ENCODE data around the gene CRYBA2.
A peak's percentile ranks its signal among the peaks of the same experiment; 100 is the strongest.

The CRYBA2 gene

DNA sequence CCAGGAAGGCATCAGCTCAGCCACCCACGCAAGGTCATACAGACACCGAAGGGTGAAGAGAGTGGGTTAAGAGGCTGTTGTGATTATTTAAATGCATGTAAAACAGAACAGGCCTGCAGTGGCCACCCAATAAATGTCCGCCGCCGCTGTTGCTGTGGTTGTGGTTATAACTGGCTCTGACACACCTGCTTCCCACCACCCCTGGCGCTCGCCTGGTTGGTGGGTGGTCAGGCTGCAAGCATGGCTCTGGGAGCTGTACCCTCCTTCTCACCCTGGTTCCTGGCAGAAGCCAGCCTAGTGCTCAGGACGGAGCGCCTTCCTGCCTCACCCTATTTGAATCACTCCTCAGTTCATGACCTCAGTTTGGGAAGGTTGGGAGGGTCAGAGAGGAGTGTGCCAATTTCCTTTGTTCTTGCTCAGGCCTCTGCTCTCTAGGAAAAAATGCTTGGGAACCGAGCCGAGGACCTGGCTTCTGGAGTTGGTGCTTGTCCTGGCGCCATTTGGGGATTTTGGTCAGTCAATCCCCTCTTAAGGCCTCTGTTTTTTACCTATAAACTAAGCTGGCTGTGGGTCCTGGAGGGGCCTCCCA, 5.3 kb upstream of the CRYBA2 start:
- no peak for DNase-seq

DNA sequence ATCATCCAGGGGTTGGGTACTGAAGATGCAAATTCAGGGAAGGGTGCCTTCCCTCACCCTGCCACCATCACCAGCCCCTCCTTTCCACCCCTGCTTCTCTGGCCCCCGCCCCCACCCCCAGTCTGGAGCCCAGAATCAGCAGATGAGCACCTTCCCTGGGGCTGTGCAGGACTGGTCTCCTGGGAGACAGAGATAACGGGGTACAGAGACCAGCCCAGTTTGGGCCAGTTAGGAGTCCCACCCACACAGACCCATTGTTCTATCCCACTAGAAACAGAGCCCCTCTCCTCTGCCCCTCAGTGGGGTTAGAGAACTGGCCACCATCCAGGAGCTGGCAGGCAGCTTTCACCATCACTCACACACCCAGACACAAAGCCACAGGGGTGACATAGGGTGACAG, 4.5 kb upstream of the CRYBA2 start:
- no peak for DNase-seq

DNA sequence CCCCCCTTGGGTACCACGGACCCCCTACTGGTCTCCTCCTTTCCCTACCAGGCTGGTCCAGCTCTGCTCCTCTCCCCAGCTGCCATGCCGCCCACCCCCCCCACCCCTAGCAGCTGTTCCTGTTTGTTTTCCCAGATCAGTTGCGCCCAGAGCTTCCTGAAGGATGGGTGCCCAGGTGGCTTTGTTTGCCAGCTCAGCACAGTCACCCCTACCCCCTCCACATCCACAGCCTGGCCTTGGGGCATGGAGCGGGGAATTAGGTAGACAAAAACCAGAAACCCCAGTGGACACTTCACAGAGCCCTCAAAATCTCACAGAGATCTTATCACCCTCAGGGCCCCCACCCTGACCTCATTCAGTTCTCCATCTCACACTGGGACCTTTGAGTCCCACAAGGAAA, 3.7 kb upstream of the CRYBA2 start:
- DNase-seq, result peak; percentile 74 to 89

DNA sequence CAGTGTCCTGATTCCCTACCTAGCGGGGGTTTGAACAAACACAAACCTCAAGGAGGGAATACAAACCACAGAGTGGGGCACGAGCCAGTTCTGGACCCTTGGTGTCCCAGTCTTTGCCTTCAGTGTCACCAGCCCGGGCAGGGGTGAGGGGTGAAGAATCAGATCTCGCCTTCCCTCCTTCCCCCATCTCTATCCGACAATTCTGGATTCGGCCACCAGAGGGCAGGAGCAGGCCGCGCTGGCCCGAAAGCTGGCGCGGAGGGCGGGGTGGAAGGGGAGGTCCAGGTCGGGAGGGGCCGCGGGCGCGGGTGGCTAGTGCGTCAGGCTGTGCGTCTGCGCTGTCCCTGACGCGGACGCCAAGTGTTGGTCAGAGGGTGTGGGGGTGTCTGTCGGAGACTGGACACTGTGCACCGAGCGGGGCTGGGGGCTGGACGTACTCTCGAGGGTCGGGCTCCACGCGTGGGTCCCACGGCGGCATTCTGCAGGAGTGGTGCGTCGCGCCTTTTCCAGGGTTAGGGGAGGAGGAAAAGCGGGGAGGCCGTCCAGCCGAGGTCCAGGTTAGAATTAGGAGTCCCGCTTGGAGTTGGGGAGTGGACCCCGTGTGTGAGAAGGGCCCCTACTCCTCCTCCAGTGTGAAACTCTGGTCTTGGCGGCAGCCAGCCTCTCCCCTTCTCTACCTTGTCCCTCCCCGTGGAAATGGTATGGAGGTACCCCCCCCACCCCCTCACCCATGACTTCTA, 2.9 kb upstream of the CRYBA2 start:
- DNase-seq, result peak; percentile 71 to 83

DNA sequence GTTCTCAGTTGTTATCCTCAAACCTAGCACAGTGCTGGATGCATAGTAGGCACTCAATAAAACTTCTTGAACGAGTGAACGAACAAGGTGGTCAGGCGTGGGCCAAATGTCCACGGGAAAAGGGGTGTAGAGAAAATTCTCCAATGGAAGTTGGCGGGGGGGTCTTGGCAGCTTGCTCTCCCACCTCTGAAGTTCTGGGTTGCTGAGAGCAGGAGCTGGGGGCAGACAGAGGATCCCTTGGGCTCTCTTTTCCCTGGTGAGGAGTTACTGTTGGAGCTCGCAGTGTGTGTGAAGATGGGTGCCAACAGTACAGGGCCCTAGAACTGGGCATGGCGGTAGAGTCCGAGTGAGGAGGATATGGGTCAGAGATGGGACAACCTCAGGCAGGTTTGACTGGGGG, 2.3 kb upstream of the CRYBA2 start:
- DNase-seq, result no peak

DNA sequence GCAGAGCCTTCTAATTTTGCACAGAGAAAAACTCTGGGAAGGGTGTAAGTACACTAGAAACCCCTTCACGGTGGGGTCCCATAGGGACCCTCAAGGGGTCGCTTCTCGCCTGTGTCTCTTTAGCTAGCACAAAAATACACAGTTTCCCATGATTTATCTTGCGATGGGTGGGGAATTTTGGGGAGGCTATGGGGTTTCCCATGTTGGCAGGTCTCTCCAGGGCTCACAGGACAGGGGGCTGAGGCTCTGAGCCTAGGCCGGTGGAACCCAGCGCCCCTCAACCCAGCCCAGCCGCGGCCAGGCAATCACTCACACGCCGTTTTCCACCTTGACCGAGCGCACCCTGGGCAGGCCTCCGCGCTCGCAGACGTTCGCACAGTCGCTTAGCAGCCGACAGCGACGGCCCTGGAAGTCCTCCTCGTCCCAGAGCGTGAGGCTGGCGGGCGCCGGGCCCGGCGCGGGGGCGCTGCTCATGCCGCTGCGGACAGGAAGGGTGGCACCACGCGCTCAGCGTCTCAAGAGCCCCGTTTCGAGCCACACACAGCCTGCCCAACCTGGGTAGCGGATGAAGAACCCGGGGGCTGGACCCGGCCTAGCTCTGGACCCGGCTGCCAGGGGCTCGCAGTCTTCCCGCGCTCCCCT, 398 bp downstream of the CRYBA2 start:
- DNase-seq, result peak in 1 of 2 experiments; percentile 49

DNA sequence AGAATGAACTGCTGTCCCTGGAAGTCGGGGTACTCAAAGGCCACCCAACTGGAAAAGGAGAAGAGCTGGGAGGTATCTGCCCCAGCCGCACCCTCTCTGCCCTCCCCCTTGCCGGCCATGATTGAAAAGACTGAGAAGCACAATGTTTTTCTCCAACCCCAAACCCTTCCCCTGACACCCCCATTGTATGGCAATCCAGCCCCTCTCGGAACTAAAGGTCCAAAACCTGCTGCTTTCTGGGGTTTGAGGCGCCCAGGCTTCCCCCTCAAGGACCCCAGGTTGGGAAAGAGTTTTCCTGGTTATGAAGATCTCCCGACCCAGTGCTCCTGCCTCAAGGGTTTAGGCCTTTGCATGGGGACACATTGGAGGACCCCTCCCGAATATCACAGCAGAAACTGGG, 1.0 kb downstream of the CRYBA2 start:
- DNase-seq, result no peak

DNA sequence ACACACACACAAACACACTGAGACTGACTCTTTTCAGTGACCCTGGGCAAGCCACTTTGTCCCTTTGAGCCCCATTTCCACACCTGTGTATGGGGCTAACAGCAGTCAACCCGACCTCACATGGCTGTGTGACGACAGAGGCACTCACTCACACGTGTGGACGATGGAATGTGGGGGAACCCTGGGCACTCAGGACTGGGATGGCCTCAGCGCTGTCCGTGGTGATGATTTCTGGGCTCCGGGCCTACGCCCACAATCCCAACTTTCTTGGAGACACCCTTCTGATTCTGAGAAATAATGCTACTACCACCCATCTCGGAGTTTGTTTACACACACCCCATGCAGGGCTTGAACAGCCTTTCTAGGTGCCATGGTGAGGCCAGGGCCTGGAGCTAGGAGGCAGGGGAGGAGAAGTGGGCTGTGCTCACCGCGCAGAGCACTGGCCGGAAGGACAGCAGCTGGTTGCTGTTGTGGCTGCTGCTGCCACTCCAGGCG, 1.5 kb downstream of the CRYBA2 start:
- DNase-seq, result no peak

DNA sequence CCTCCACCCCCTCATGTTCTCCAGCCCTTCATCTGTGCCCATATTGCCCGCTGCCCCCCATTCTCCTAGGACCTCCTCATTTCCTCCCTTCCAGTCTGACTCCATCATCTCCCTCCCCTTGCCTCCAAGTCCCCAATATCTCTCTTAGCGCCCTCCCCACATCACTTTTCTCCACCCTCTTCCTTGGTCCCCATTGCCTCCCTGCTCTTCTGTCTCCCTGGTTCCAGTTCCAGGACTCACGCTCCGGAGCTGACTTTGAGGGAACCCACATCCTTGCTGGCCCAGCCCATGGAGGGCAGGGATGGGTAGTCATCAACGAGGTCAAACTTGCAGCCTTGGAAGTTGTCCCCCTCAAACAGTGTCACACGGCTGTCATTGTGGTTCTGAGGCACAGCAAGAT, 2.6 kb downstream of the CRYBA2 start:
- no peak for DNase-seq

DNA sequence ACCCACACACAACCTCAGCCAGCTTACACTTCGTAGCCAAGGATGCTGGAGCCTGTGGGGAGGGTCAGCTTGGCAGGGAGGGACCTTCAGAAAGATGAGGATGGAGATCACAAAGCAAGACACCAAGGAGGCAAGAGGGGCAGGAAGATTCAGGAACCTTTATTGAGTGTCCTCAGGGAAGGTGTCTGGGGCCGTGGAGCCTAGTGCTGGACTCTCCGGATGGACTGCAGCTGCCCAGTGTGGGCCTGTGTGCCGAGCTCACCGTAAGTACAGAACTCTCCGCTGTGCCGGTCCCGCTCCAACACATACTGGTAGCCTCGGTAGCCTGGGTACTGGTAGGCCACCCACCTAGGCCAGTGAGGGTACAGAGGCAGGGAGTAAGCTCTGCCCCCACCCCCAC, 3.2 kb downstream of the CRYBA2 start:
- DNase-seq, result no peak

DNA sequence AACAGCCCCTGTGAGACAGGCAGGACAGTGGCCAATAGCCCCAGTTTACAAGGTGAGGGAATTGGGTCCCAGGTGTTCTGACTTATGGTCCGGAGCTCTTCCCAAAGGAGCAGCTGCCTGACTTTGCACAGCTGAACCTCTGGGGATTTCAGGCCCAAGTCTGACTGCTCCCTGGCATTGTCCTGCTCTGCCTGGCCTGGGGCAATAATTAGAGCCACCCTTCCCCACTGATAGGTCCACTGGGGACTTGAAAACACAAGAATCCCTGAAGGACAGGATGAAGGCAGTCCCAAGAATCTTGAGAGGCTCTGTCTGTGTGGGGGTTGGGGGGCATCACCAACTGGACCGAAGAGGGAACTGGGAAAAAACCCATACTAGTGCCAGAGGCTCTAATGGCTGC, 4.6 kb downstream of the CRYBA2 start:
- no peak for DNase-seq

DNA sequence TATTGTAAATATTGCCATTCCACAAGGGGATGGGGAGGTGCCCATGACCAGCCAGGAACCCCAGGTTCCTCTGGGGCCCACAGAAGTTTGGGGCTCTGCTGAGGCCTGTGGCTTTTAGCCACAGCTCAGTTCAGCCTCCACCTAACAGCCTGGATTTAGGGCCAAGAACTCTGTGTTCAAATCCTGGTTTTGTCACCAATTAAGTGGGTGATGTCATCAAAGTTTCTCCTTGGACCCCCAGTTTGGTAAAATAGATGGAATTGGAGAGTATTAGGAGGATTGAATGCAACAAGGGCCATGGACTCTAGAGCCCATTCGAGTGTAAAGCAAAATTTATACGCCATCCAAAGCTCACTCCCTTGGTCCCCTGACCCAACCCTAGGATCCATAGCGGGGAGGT, 5.1 kb downstream of the CRYBA2 start:
- DNase-seq, result no peak

DNA sequence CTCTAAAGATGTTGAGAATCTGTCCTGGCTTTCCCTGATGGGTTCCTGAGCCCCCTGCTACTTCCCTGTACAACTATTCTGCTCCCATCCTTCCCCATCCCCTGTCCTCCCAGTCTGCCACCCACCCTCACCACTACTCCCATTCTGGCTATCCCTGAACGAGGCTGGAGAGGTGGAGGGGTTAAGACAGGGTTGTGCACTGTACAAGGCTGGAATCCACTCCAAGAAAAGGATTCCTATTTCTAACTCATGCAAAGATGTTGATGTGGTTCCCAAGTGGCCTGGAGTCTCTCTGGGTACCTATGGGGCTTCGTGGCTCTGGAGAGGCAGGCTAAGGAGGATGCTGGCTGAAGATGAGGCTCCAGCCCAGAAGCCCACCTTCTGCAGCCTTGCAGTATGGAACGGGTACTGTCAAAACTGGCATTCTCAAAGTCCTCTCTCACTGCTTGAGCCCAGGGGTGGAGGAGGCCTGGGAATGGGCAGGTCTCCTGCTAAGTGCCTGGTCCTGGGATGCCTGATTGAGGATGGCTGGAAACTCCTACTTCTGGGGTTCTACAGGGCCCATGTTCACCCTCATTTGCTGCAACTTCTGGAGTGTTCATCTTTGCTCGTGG, 7.0 kb downstream of the CRYBA2 start:
- no peak for DNase-seq

DNA sequence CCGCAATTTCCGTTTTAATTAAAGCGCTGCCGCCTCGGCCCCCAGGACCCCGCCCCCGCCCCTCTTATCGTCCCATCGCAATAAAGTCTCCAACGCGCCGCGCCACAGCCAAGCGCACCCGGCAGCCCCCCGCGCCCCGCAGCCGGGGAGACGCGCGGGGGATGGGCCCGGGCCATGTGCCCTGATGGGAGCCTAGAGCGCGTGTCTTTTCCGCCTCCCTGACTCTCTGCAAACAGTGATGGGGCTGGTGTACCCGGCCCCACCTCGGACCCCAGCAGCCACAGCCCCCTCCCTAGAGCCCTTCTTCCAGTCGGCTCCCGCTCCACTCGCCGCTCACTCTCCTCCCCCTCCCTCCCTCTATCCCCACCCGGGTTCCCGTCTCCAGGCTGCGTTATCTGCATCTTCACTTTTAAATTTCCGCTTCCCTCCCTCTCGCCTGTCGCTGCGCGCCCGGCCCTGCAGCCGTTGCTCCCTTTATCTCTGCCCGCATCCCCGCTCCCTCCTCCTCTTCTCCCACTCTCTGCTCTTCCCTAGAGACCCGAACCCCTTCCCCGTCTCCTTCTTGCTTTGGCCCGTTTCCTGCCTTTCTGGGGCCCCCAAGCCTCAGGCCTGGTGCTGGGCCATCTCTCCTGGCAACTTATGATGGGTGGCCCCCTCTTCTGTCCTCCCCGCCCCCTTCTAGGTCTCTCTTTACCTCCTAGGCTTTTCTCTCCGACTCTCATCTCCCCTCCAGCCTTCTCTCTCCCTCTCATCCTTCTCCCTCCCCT, 7.7 kb downstream of the CRYBA2 start:
- DNase-seq, result no peak

DNA sequence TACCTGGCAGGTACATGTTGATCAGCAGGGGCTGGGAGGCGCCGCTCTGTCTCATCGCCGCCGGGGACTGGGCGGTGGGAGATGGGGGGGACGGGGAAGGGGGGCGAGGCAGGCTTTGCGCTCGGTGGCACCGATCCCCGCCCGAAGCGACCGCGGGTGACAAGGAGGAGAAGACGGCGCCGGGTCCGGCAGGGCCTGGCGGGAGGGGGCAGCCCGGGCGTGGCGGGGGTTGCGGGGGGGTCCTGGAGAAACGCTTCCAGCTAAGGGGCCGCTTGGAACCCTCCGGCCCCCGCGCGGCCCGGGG, 8.2 kb downstream of the CRYBA2 start, which contains the start of gene FEV:
Gene FEV, minus strand, starts transcription at position 164 of the 304 bp plus-strand sequence. Its CDS starts 109 bp downstream, at position 55.
- no peak for DNase-seq

DNA sequence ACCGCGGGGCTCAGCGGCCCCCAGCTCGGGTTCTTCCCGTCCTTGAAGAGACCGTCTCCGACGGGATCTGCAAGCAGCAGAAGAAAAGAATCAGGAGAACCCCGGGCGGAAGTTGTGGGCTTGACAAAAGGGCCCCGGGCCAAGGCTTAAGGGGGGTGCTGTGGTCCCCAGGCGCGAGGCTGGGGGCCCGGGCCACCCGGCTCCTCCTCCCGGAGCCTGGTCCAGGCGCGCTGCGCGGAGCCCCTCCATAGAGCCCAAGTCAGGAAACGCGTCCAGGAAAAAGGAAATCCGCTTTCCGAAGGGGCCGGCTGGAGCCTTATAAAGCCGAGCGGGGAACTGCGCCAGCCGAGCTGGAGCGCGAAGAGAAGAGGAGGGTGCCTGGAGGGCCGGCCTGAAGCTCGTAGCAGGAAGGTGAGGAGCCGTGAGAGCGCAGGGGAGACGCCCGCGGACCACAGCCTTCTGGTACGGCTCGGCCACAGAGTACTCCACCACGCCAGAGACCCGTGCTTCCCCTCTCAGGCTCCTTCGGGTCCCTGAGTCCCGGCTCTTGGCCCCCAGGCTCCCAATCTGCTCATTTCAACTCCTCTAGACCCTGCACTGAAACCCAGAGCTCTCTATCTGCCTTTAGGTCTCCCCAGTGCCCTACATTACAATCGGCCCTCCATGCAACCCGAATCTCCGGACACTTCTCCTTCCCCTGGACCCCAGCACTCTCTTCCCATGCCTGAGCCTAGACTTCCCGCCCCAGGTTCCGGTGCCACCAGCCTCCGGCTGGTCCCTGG, 8.8 kb downstream of the CRYBA2 start:
- peak in 1 of 2 experiments; percentile 47 for DNase-seq

DNA sequence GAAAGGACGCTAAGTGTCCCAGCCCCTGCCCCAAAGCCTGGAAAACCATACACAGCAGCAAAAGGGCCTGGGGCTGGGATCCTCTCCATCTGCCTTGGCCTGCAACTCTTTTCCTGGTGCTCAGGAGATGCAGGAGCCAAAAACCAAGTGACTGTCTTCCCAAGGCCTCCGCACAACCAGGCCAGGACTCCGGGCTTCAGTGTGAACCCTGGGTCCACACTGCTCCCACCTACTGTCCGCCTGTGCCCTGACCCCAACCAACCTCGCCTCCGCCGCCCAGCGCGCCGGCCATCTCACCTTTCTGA, 9.3 kb downstream of the CRYBA2 start:
- DNase-seq, result no peak

DNA sequence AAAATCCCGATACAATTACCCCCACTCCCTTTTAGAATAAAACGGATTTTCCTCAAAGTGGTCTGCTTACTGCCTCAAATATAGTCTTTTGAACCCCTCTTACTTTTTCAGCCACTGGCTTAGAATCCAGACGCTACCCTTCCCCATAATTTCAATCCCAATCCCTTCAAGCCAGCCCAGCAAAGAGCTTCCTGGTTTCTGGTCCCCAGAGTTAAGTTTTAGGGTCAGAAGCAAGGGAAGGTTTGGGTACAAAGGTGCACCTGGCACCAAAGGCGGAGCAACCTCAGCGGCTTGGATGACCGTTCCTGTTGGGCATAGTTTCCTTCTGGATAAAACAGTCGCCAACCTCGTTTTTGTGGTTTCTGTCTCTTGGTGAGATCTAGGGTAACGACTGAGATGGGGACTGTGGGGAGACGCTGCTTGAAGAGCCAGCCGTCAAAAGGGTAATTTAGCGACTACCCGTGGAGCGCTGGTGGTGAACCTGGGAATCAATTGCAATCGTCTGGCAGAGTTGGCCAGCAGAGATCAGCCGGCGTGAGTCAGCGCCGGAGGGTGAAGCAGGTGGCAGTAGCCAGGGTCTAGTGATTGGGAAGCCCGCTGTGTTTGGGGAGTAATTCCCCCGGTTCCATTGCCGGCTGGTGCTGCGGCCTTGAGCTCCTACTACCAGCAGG, 9.8 kb downstream of the CRYBA2 start:
- DNase-seq, result no peak

DNA sequence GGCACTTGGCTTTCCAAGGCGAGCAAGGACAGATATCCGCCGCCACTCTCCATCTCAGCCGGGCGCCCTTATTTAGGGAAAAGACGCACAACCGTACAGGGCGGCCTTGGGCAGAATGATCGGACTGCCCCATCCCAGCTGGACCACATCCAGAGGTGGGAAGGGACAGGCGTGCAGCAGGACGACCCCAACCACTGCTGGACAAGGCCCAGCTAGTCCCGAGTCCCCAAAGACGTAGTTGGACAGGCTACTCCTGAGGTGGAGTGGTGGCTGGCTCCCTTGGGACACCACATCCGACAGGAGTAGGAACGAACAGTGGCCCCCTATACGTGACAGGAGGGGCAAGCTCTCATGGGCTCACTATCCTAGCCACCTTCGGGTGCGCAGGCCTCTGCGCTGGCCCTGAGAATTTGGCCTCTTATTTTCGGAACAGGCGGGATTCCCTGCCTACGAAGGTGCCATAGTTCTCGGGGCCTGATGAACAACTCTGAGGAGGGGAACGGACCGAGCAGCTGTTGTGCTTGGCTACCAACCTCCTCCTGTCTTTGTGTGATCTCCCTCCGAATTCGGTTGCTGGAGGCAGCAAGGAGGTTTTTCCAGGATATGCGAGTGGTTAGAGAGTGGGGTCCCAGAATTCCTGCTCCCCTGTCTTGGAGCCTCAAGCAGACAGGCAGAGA, 10.5 kb downstream of the CRYBA2 start:
- DNase-seq, result no peak

DNA sequence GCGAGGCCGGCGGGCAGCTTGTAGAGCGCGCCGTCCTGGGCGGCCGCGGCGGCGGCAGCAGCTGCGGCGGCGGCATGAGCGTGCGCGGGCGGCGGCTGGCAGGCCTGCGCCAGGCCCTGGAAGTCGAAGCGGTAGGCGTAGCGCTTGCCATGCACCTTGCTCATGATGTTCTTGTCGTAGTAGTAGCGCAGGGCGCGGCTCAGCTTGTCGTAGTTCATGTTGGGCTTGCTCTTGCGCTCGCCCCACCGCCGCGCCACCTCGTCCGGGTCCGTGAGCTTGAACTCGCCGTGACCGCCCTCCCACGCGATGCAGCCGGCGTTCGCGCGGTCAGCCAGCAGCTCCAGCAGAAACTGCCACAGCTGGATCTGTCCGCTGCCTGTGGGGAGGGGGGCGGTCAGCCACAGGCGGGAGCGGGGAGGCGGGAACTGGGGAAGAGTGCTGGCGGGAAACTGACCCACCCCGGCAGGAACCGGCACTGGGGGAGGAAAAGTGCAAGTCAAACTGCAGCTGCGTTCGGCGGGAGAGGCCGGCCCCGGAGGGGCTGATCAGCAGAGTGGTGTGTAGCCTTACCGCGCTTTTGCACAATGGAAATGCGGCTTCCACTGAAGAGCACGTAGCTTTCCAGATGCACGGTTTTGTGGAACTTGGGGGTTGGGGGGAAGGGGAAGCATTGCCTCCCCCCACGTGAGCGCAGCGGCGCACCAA, 11.2 kb downstream of the CRYBA2 start:
- no peak for DNase-seq

Measured in NCI-H524 (cell line).